AG10803 (cell line): ENCODE results near the gene SRP9.

Experiments used
- DNase-seq: peaks from one replicate; pipeline ENCODE4 v3.0.0; 2010; ENCODE audit warnings: low read depth
- H3K4me3 ChIP-seq: 2 replicates; pipeline ENCODE4 v1.5.1; 2011; ENCODE audit warnings: mild to moderate bottlenecking, low read length, control low read depth
- CTCF ChIP-seq: conservative IDR thresholded peaks from 2 replicates; pipeline ENCODE4 v1.5.1; 2011; ENCODE audit warnings: mild to moderate bottlenecking, low read length, control low read depth, inconsistent platforms

SRP9 gene

GRCh38 chr1:225770561-225771248 lies 6.9 kb upstream of the SRP9 start:
- H3K4me3 ChIP-seq = no peak overlapping the region
- no peak for DNase-seq
- TF ChIP-seq CTCF = no peak

GRCh38 chr1:225771661-225772322 lies 5.8 kb upstream of the SRP9 start:
- H3K4me3 ChIP-seq = no peak overlapping the region
- TF ChIP-seq CTCF = no peak
- no peak for DNase-seq

GRCh38 chr1:225772323-225772768 lies 5.3 kb upstream of the SRP9 start:
- DNase-seq = peak; percentile 81
- TF ChIP-seq CTCF = peak; percentile 98
- no peak overlapping the region for H3K4me3 ChIP-seq

- no peak overlapping the region for H3K4me3 ChIP-seq
- DNase-seq = no peak
- no peak for TF ChIP-seq CTCF
These were observed 4.8 kb upstream of the SRP9 start for GRCh38 chr1:225772848-225773247.

GRCh38 chr1:225774281-225775147 lies 3.1 kb upstream of the SRP9 start:
- TF ChIP-seq CTCF = no peak
- DNase-seq = peak; percentile 78
- no peak overlapping the region for H3K4me3 ChIP-seq

- no peak for DNase-seq
- H3K4me3 ChIP-seq = no peak overlapping the region
- TF ChIP-seq CTCF = no peak
These were observed 1.3 kb upstream of the SRP9 start for GRCh38 chr1:225776294-225776693.
